Neural progenitor cell (in vitro differentiated cells): Measurements from ENCODE around the gene PCSK5. TPM values are rescaled to one million over a fixed set of nuclear protein-coding genes. Genes with fewer than 3 reads are reported as not detected.

Experiments
- DNase-seq: peaks from one replicate; pipeline ENCODE4 v3.0.0-alpha.2; 2016; ENCODE audit warnings: low spot score
- H2AFZ ChIP-seq: fragments of 200-600 bp; sonication (generic); replicated peaks from 2 replicates; pipeline ENCODE4 v1.6.1; 2016; ENCODE audit warnings: antibody characterized with exemption
- H3F3A ChIP-seq: fragments of 200-600 bp; sonication (generic); 2 replicates; pipeline ENCODE4 v1.6.1; 2016; ENCODE audit warnings: antibody characterized with exemption, low read depth
- H3K27ac ChIP-seq: fragments of 200-600 bp; sonication (generic); 2 replicates; pipeline ENCODE4 v1.5.1; 2016; ENCODE audit warnings: mild to moderate bottlenecking
- H3K27me3 ChIP-seq: fragments of 200-600 bp; sonication (generic); 2 replicates; pipeline ENCODE4 v1.6.1; 2016; ENCODE audit warnings: mild to moderate bottlenecking, moderate library complexity
- H3K36me3 ChIP-seq: fragments of 200-600 bp; sonication (generic); 2 replicates; pipeline ENCODE4 v1.5.1; 2016
- H3K4me1 ChIP-seq: fragments of 200-600 bp; sonication (generic); 2 replicates; pipeline ENCODE4 v1.6.1; 2016; ENCODE audit warnings: mixed run types
- H3K4me2 ChIP-seq: fragments of 200-600 bp; sonication (generic); 2 replicates; pipeline ENCODE4 v1.6.1; 2016
- H3K4me3 ChIP-seq: fragments of 200-600 bp; sonication (generic); 2 replicates; pipeline ENCODE4 v1.5.1; 2016
- H3K79me2 ChIP-seq: fragments of 200-600 bp; sonication (generic); 2 replicates; pipeline ENCODE4 v1.6.1; 2016; ENCODE audit warnings: low read depth
- H3K9ac ChIP-seq: fragments of 200-600 bp; sonication (generic); 2 replicates; pipeline ENCODE4 v1.6.1; 2016
- H3K9me3 ChIP-seq: fragments of 200-600 bp; sonication (generic); 2 replicates; pipeline ENCODE4 v1.5.1; 2016; ENCODE audit warnings: low read depth
- H4K20me1 ChIP-seq: fragments of 200-600 bp; sonication (generic); 2 replicates; pipeline ENCODE4 v1.6.1; 2016; ENCODE audit warnings: low read depth
- H3K27ac Mint-ChIP-seq: 3 replicates; pipeline ENCODE4 v1.8.0; 2021; ENCODE audit warnings: mixed read lengths
- H3K27me3 Mint-ChIP-seq: 2 replicates; pipeline ENCODE4 v1.8.0; 2022; ENCODE audit warnings: low read depth, mild to moderate bottlenecking, inconsistent platforms, moderate library complexity, mixed read lengths; ENCODE audit not compliant: insufficient read depth
- H3K36me3 Mint-ChIP-seq: 3 replicates; pipeline ENCODE4 v1.8.0; 2021; ENCODE audit warnings: mixed read lengths
- H3K4me1 Mint-ChIP-seq: 3 replicates; pipeline ENCODE4 v1.8.0; 2021; ENCODE audit warnings: mixed read lengths
- H3K4me3 Mint-ChIP-seq: 3 replicates; pipeline ENCODE4 v1.8.0; 2021; ENCODE audit warnings: mild to moderate bottlenecking, moderate library complexity, mixed read lengths
- H3K9me3 Mint-ChIP-seq: 3 replicates; pipeline ENCODE4 v1.8.0; 2020; ENCODE audit warnings: mixed read lengths
- EZH2 ChIP-seq: fragments of 200-600 bp; sonication (generic); IDR thresholded peaks from 2 replicates; pipeline ENCODE4 v1.6.1; 2017; ENCODE audit warnings: antibody characterized with exemption, mild to moderate bottlenecking, moderate library complexity
- EZH2phosphoT487 ChIP-seq: fragments of 200-600 bp; sonication (generic); IDR thresholded peaks from 2 replicates; pipeline ENCODE4 v1.6.1; 2017; ENCODE audit warnings: antibody characterized with exemption
- total RNA-seq: library from RNA; depleted of rRNA; stranded (reverse); fragments of >200 nt; gene quantifications from 2 replicates; pipeline ENCODE4 v1.2.3, GENCODE V29; 2015; ENCODE audit warnings: low replicate concordance
- TF ChIP-seq, protein P1 (sequence below): fragments of 200-600 bp; sonication (generic); IDR thresholded peaks from 2 replicates; pipeline ENCODE4 v1.5.1; 2017; ENCODE audit warnings: antibody characterized with exemption, mild to moderate bottlenecking

The PCSK5 gene
- total RNA-seq, 1 donor from 2014 or later = 23.4 TPM

DNA sequence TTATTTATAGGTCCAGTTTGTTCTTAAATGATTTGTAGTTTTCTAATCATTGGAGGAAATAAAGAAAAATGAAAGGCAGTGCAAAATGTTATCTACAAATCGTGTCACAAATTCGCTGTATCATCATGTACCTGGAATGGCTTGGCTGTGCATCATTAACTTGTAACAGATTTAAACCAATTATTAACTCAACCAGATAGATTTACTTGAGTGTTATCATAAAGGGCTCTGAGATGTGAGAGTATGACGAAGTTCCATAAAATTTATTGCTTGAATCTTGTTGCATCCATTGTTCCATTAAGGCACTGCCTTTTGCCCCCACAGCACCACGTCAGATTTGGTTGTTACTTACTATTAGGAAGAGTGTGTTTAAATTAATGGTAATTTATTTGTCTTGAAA, 23.5 kb downstream of the PCSK5 start:
- no peak overlapping the region for H3K9ac ChIP-seq

DNA sequence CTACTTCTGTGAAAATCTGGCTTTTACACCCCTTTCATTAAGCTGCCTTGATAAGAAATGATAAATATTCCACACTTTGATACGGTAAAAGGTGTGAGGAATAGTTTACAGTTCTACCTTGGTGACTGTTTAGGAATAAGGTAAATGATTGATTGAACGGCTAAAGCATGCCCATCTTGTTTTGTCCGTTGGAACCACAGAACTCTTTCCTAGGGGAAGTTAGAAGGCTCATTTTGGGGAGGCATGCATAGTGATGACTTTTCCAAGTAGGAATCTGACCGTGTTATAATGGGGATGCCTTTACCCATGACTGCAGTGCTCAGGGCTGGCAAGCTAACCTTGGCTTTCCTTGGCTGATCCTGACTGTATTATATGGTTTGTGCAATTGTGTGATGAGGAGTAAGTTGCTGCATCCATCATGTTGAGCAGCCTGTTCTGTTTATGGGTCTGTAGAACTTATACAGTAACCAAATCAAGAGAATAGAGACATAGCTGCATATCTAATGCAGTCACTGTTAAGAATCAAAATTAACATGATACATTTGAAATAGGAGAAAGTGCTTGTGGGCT, 24.5 kb downstream of the PCSK5 start:
- H3K9me3 ChIP-seq = no peaks in the 10 kb centered on the region
- H3K36me3 ChIP-seq = no peaks in the 10 kb centered on the region
- H3K4me2 ChIP-seq = no peak overlapping the region
- peaks cover 7% of the 10 kb centered on the region for H3K4me1 ChIP-seq
- no peak for TF ChIP-seq EZH2
- no peak for TF ChIP-seq EZH2phosphoT487
- TF ChIP-seq, protein P1, sequence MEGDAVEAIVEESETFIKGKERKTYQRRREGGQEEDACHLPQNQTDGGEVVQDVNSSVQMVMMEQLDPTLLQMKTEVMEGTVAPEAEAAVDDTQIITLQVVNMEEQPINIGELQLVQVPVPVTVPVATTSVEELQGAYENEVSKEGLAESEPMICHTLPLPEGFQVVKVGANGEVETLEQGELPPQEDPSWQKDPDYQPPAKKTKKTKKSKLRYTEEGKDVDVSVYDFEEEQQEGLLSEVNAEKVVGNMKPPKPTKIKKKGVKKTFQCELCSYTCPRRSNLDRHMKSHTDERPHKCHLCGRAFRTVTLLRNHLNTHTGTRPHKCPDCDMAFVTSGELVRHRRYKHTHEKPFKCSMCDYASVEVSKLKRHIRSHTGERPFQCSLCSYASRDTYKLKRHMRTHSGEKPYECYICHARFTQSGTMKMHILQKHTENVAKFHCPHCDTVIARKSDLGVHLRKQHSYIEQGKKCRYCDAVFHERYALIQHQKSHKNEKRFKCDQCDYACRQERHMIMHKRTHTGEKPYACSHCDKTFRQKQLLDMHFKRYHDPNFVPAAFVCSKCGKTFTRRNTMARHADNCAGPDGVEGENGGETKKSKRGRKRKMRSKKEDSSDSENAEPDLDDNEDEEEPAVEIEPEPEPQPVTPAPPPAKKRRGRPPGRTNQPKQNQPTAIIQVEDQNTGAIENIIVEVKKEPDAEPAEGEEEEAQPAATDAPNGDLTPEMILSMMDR = no peak
- H3K27me3 ChIP-seq = no peaks in the 10 kb centered on the region
- H3K79me2 ChIP-seq = peaks cover 86% of the 10 kb centered on the region
- H4K20me1 ChIP-seq = peaks cover 10% of the 10 kb centered on the region
- H3K27me3 Mint-ChIP-seq = peaks cover 4% of the 10 kb centered on the region
- no peak overlapping the region for H3K27ac Mint-ChIP-seq
- peaks cover 8% of the 10 kb centered on the region for H3K36me3 Mint-ChIP-seq
- no peak overlapping the region for H3K4me3 ChIP-seq
- no peak overlapping the region for H3K27ac ChIP-seq
- H3K4me3 Mint-ChIP-seq = no peak overlapping the region
- no peak overlapping the region for H3K9ac ChIP-seq
- H3K9me3 Mint-ChIP-seq = no peaks in the 10 kb centered on the region
- H3K4me1 Mint-ChIP-seq = no peaks in the 10 kb centered on the region
- no peak for DNase-seq
- H3F3A ChIP-seq = no peaks in the 10 kb centered on the region
- H2AFZ ChIP-seq = no peak overlapping the region

More for the DNA sequence above, 23.5 kb downstream of the PCSK5 start:
- DNase-seq = no peak
- Histone ChIP-seq H3F3A (no peaks in the 10 kb centered on the region), H3K79me2 (peaks cover 81% of the 10 kb centered on the region), H3K4me1 (peaks cover 7% of the 10 kb centered on the region), H3K4me3 (no peak overlapping the region), H3K4me2 (no peak overlapping the region), H3K27ac (no peak overlapping the region), H4K20me1 (peaks cover 4% of the 10 kb centered on the region), H3K27me3 (no peaks in the 10 kb centered on the region), H2AFZ (no peak overlapping the region), H3K36me3 (no peaks in the 10 kb centered on the region), H3K9me3 (no peaks in the 10 kb centered on the region)
- Mint-ChIP-seq H3K36me3 (peaks cover 11% of the 10 kb centered on the region), H3K4me1 (no peaks in the 10 kb centered on the region), H3K27me3 (peaks cover 4% of the 10 kb centered on the region), H3K9me3 (peaks cover 2% of the 10 kb centered on the region), H3K4me3 (no peak overlapping the region), H3K27ac (no peak overlapping the region)
- TF ChIP-seq EZH2 (no peak), EZH2phosphoT487 (no peak)
- TF ChIP-seq, protein P1 = no peak

DNA sequence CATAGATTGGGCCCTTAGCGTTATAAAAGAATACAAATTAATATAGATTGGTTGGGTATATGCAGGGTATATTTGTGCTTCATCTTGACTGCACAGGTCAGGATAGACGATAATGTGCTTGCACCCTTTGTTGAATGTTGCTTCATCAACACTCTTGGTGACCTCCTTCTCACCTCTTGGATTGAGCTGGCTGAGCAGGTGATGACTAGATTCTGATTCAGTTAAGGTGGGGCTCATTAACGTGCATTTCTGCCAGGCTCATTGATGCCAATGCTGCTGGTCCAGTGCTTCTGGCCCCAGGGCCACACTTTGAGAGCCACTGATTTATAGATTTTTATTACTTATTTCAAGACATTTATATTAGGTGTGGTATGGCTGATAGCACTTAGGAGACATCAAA, 27.7 kb downstream of the PCSK5 start:
- H3K9me3 ChIP-seq = no peaks in the 10 kb centered on the region
- no peak overlapping the region for H3K4me2 ChIP-seq
- Mint-ChIP-seq H3K9me3 (peaks cover 7% of the 10 kb centered on the region), H3K4me3 (no peak overlapping the region), H3K4me1 (no peaks in the 10 kb centered on the region), H3K27me3 (no peaks in the 10 kb centered on the region), H3K36me3 (peaks cover 4% of the 10 kb centered on the region), H3K27ac (no peak overlapping the region)
- H3F3A ChIP-seq = no peaks in the 10 kb centered on the region
- H3K4me3 ChIP-seq = no peak overlapping the region
- no peak overlapping the region for H2AFZ ChIP-seq
- H3K36me3 ChIP-seq = no peaks in the 10 kb centered on the region
- H3K4me1 ChIP-seq = no peaks in the 10 kb centered on the region
- TF ChIP-seq, protein P1 = no peak
- no peaks in the 10 kb centered on the region for H3K27me3 ChIP-seq
- DNase-seq = no peak
- H4K20me1 ChIP-seq = peaks cover 10% of the 10 kb centered on the region
- no peak overlapping the region for H3K27ac ChIP-seq
- H3K9ac ChIP-seq = no peak overlapping the region
- H3K79me2 ChIP-seq = peaks cover 87% of the 10 kb centered on the region
